GM21447 (cell line): ENCODE measurements around the gene CSF2RB.

Source experiments
- ATAC-seq: cut with Tn5 transposase; IDR thresholded peaks from one replicate; pipeline ENCODE4 v1.9.1; 2021; ENCODE audit not compliant: unreplicated experiment

Gene CSF2RB

GRCh38 chr22:36918586-36919284, 5.3 kb downstream of the CSF2RB start:
- ATAC-seq = no peak

GRCh38 chr22:36921309-36922104, 8.1 kb downstream of the CSF2RB start:
- no peak for ATAC-seq

GRCh38 chr22:36922105-36922608, 8.7 kb downstream of the CSF2RB start:
- ATAC-seq = no peak

- no peak for ATAC-seq
Observed at GRCh38 chr22:36922711-36923110, 9.3 kb downstream of the CSF2RB start.

- ATAC-seq = no peak
Observed at GRCh38 chr22:36923131-36923788, 9.8 kb downstream of the CSF2RB start.

GRCh38 chr22:36924151-36924698, 10.8 kb downstream of the CSF2RB start:
- ATAC-seq = no peak

- ATAC-seq = no peak
Observed at GRCh38 chr22:36925388-36926290, 12.2 kb downstream of the CSF2RB start.

GRCh38 chr22:36926309-36926708, 12.9 kb downstream of the CSF2RB start:
- ATAC-seq = no peak

GRCh38 chr22:36926721-36927435, 13.4 kb downstream of the CSF2RB start:
- ATAC-seq = no peak

- ATAC-seq = no peak
Observed at GRCh38 chr22:36927671-36928070, 14.2 kb downstream of the CSF2RB start.

GRCh38 chr22:36928196-36928595, 14.8 kb downstream of the CSF2RB start:
- ATAC-seq = no peak

GRCh38 chr22:36928786-36929535, 15.5 kb downstream of the CSF2RB start:
- ATAC-seq = no peak

- ATAC-seq = no peak
Observed at GRCh38 chr22:36929621-36930020, 16.2 kb downstream of the CSF2RB start.

- no peak for ATAC-seq
Observed at GRCh38 chr22:36930041-36930935, 16.9 kb downstream of the CSF2RB start.

GRCh38 chr22:36931446-36931845, 18.0 kb downstream of the CSF2RB start:
- no peak for ATAC-seq

- no peak for ATAC-seq
Observed at GRCh38 chr22:36933629-36934417, 20.4 kb downstream of the CSF2RB start.
